ENCODE data around the gene BAIAP2. TPM values are rescaled to one million over a fixed set of nuclear protein-coding genes. Genes with fewer than 3 reads are reported as not detected.

The BAIAP2 gene
- total and polyA plus RNA-seq, 8 donors, result 21.1 to 263 (median 56.3) TPM

- intact Hi-C loops (cut with DNase I; ENCODE audit: low total_unique reads), result no loop called here
- H3K4me3 ChIP-seq, result no peak overlapping the region
- DNase-seq, result no peak
- no peaks in the 10 kb centered on the region for H3K27me3 ChIP-seq
- TF ChIP-seq POLR2A (IDR thresholded peaks at IDR 0.05), result no peak
- TF ChIP-seq CTCF (IDR thresholded peaks at IDR 0.05), result no peak
- TF ChIP-seq POLR2AphosphoS5 (IDR thresholded peaks at IDR 0.05), result no peak
- no peak for TF ChIP-seq EP300 (IDR thresholded peaks at IDR 0.05)
- H3K9me3 ChIP-seq, result no peaks in the 10 kb centered on the region
- H3K36me3 ChIP-seq, result peaks cover 20 to 70% (median 51%) of the 10 kb centered on the region in 4 donors
- H3K27ac ChIP-seq, result peak overlapping the region; percentile 70 to 89 (median 80)
- peaks cover 26 to 49% (median 40%) of the 10 kb centered on the region in 4 donors for H3K4me1 ChIP-seq
- 69 to 86% (median 77%) methylated on average over 11 to 12 of the region's 12 CpGs for WGBS, 5 donors
Observed at GRCh38 chr17:81057777-81058176, 22.8 kb downstream of the BAIAP2 start.

- no peak for TF ChIP-seq POLR2A (IDR thresholded peaks at IDR 0.05)
- TF ChIP-seq CTCF (IDR thresholded peaks at IDR 0.05), result no peak
- TF ChIP-seq EP300 (IDR thresholded peaks at IDR 0.05), result no peak
- TF ChIP-seq POLR2AphosphoS5 (IDR thresholded peaks at IDR 0.05), result no peak
- no peak overlapping the region for H3K4me3 ChIP-seq
- 80 to 86% (median 85%) methylated on average over 23 of the region's 23 CpGs for WGBS, 5 donors
- intact Hi-C loops (cut with DNase I; ENCODE audit: low total_unique reads), result no loop called here
- no peaks in the 10 kb centered on the region for H3K9me3 ChIP-seq
- no peak for DNase-seq
- peak overlapping the region; percentile 70 to 89 (median 80) for H3K27ac ChIP-seq
- peaks cover 28 to 49% (median 39%) of the 10 kb centered on the region in 4 donors for H3K4me1 ChIP-seq
- H3K27me3 ChIP-seq, result no peaks in the 10 kb centered on the region
- H3K36me3 ChIP-seq, result peaks cover 20 to 76% (median 53%) of the 10 kb centered on the region in 4 donors
Observed at GRCh38 chr17:81058263-81058871, 23.4 kb downstream of the BAIAP2 start.

- Histone ChIP-seq H3K27ac (peak overlapping the region in 1 of 5 donors; percentile 80), H3K27me3 (no peaks in the 10 kb centered on the region), H3K36me3 (peaks cover 20 to 76% (median 54%) of the 10 kb centered on the region in 4 donors), H3K9me3 (no peaks in the 10 kb centered on the region), H3K4me1 (peaks cover 33 to 55% (median 44%) of the 10 kb centered on the region in 4 donors), H3K4me3 (no peak overlapping the region)
- TF ChIP-seq EP300 (IDR thresholded peaks at IDR 0.05) (no peak), CTCF (IDR thresholded peaks at IDR 0.05) (no peak), POLR2A (IDR thresholded peaks at IDR 0.05) (no peak), POLR2AphosphoS5 (IDR thresholded peaks at IDR 0.05) (no peak)
- WGBS, 5 donors, result 89 to 100% (median 91%) methylated on average over 8 to 23 of the region's 23 CpGs
- intact Hi-C loops (cut with DNase I; ENCODE audit: low total_unique reads), result no loop called here
- no peak for DNase-seq
Observed at GRCh38 chr17:81059026-81059425, 24.1 kb downstream of the BAIAP2 start.

GRCh38 chr17:81060416-81060815 lies 25.5 kb downstream of the BAIAP2 start:
- intact Hi-C loops (cut with DNase I; ENCODE audit: low total_unique reads), result no loop called here
- Histone ChIP-seq H3K4me3 (no peak overlapping the region), H3K27ac (no peak overlapping the region), H3K36me3 (peaks cover 13 to 63% (median 45%) of the 10 kb centered on the region in 4 donors), H3K27me3 (no peaks in the 10 kb centered on the region), H3K4me1 (peaks cover 47 to 68% (median 56%) of the 10 kb centered on the region in 4 donors), H3K9me3 (no peaks in the 10 kb centered on the region)
- no peak for DNase-seq
- WGBS, 5 donors, result 74 to 86% (median 82%) methylated on average over 10 of the region's 10 CpGs
- no peak for TF ChIP-seq EP300 (IDR thresholded peaks at IDR 0.05)
- TF ChIP-seq POLR2A (IDR thresholded peaks at IDR 0.05), result no peak
- TF ChIP-seq POLR2AphosphoS5 (IDR thresholded peaks at IDR 0.05), result no peak
- no peak for TF ChIP-seq CTCF (IDR thresholded peaks at IDR 0.05)
